ENCODE results near the gene KLLN. TPM values are rescaled to one million over a fixed set of nuclear protein-coding genes. Genes with fewer than 3 reads are reported as not detected.

Gene KLLN
- total and polyA plus RNA-seq, 2 of the 8 experiments (the other 6 are each of a cell fraction or from before 2014, with no cell fraction given) = 0.24 to 0.73 TPM

GRCh38 chr10:87861566-87861952 is 1.8 kb downstream of the KLLN start:
- Histone ChIP-seq H3K56ac (replicated peaks; ENCODE audit: insufficient read length, low read depth, low read length) (peak overlapping the region; percentile 1), H3K36me3 (ENCODE audit: control insufficient read depth in 2 of 4, insufficient read depth in 4 of 4, low read length in 3 of 4) (no peaks in the 10 kb centered on the region), H3K18ac (ENCODE audit: extremely low read depth, low read length) (peak overlapping the region; percentile 75; the same call in 1 of the 2 replicates), H2AK5ac (ENCODE audit: low read depth, low read length) (no peak overlapping the region), H3K4ac (replicated peaks; ENCODE audit: insufficient read length, low read depth, low read length) (peak overlapping the region; percentile 30), H3K79me1 (ENCODE audit: low read depth, low read length) (no peaks in the 10 kb centered on the region), H4K5ac (ENCODE audit: insufficient read length, low read depth, low read length) (peak overlapping the region; percentile 93), H4K91ac (replicated peaks; ENCODE audit: insufficient read length, low read length) (no peak overlapping the region), H3K27me3 (replicated peaks in 1 of 4; ENCODE audit: control insufficient read depth in 3 of 4, extremely low read depth in 1 of 4, insufficient read depth in 3 of 4, low read length in 3 of 4) (no peaks in the 10 kb centered on the region), H3K23me2 (ENCODE audit: low read depth, low read length) (peaks cover 24% of the 10 kb centered on the region), H2BK20ac (ENCODE audit: low read length) (no peak overlapping the region), H2BK5ac (ENCODE audit: low read depth, low read length) (peak overlapping the region; percentile 73; the same call in 1 of the 2 replicates), H2BK120ac (replicated peaks; ENCODE audit: low read depth, low read length) (no peak overlapping the region), H3K23ac (ENCODE audit: insufficient read length) (no peak overlapping the region), H3K9ac (replicated peaks in 1 of 4; ENCODE audit: extremely low read depth in 1 of 4, low read depth in 3 of 4, low read length in 3 of 4) (peak overlapping the region in 3 of 4 experiments; percentile 32 to 71 (median 70); a peak in 6 of 7 replicates), H3K4me2 (ENCODE audit: insufficient read depth in 1 of 2, low read depth in 2 of 2, low read length in 2 of 2) (peak overlapping the region; percentile 78 to 98), H4K8ac (ENCODE audit: extremely low read depth, insufficient read depth, low read length) (peak overlapping the region; percentile 73; the same call in 1 of the 2 replicates), H3K9me3 (ENCODE audit: insufficient read depth in 2 of 2, low read depth in 1 of 2, low read length in 1 of 2) (no peaks in the 10 kb centered on the region), H2BK12ac (ENCODE audit: low read depth, low read length) (peak overlapping the region; percentile 35; the same call in 1 of the 2 replicates), H2BK15ac (ENCODE audit: low read length) (peak overlapping the region; percentile 83; the same call in 1 of the 2 replicates), H3K4me1 (replicated peaks in 1 of 4; ENCODE audit: control insufficient read depth in 3 of 4, insufficient read depth in 4 of 4, low read length in 3 of 4) (peaks cover 0 to 4% (median 1%) of the 10 kb centered on the region in 4 experiments; a peak in 4 of 7 replicates), H3K27ac (ENCODE audit: low read depth, low read length) (peak overlapping the region; percentile 70; the same call in 1 of the 2 replicates), H3K79me2 (ENCODE audit: control insufficient read depth in 1 of 2, insufficient read depth in 2 of 2, low read length in 2 of 2) (peaks cover 18 to 25% of the 10 kb centered on the region in 2 experiments), H3K14ac (ENCODE audit: insufficient read length) (no peak overlapping the region), H3K4me3 (ENCODE audit: extremely low read depth in 1 of 4, insufficient read depth in 2 of 4, low read depth in 3 of 4, low read length in 4 of 4) (peak overlapping the region; percentile 83 to 96 (median 90)), H4K20me1 (replicated peaks in 1 of 2; ENCODE audit: control insufficient read depth in 1 of 2, insufficient read depth in 2 of 2, low read length in 2 of 2) (peaks cover 11 to 13% of the 10 kb centered on the region in 2 experiments), H2AFZ (ENCODE audit: low read length) (peak overlapping the region; percentile 46)
- FAIRE-seq (no peak), DNase-seq (ENCODE audit: low read depth in 1 of 2, low spot score in 2 of 2) (no peak)
- ChIA-PET CTCF (ENCODE audit: partially characterized antibody) (interaction anchor here (0.7 to 3.8 kb wide), 8 partner anchors 9 to 691 kb away, joined by 3 to 19 read pairs (median 4); no protein-coding TSS in a partner anchor), POLR2A (ENCODE audit: partially characterized antibody) (interaction anchor here (1.0 to 4.4 kb wide), 27 partner anchors 11 to 721 kb away, joined by 3 to 24 read pairs (median 4); partner anchors contain the start of genes ATAD1 and RNLS)
- 4% methylated on average over 16 of the region's 16 CpGs; no CpG with 5 or more reads in 1 of the 2 experiments for WGBS, 2 experiments (ENCODE audit: extremely low coverage in 1 of 2, insufficient coverage in 1 of 2, insufficient read length in 1 of 2, insufficient replicate concordance in 2 of 2, low coverage in 1 of 2, low lambda C conversion rate in 2 of 2, missing lambda C conversion rate in 1 of 2)
- TF ChIP-seq NANOG (IDR thresholded peaks at IDR 0.05; ENCODE audit: insufficient read depth, low read depth, low read length, poor library complexity, severe bottlenecking) = no peak
- no peak for TF ChIP-seq KDM4A (IDR thresholded peaks at IDR 0.05; ENCODE audit: low read depth, low read length, severe bottlenecking)
- no peak for TF ChIP-seq KDM5A (IDR thresholded peaks at IDR 0.05; ENCODE audit: low read length)
- TF ChIP-seq SUZ12 (IDR thresholded peaks at IDR 0.05; ENCODE audit: low read length) = no peak
- no peak for TF ChIP-seq SP1 (IDR thresholded peaks at IDR 0.05; ENCODE audit: low read depth, low read length)
- TF ChIP-seq TBP (IDR thresholded peaks at IDR 0.05; ENCODE audit: low read depth, low read length) = no peak
- no peak for TF ChIP-seq BACH1 (IDR thresholded peaks at IDR 0.05; ENCODE audit: low read length)
- peak in 1 of 2 experiments; percentile 70; a peak in 1 of 4 replicates for TF ChIP-seq SIN3A (conservative IDR thresholded peaks at IDR 0.05 in 1 of 2, IDR thresholded peaks at IDR 0.05 in 1 of 2; ENCODE audit: low read depth in 1 of 2, low read length in 2 of 2)
- no peak for TF ChIP-seq PHF8 (conservative IDR thresholded peaks at IDR 0.05; ENCODE audit: low read depth, low read length)
- TF ChIP-seq, protein P1, sequence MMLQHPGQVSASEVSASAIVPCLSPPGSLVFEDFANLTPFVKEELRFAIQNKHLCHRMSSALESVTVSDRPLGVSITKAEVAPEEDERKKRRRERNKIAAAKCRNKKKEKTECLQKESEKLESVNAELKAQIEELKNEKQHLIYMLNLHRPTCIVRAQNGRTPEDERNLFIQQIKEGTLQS (IDR thresholded peaks at IDR 0.05; ENCODE audit: insufficient read depth, low read depth, low read length) = no peak
